GM12878 (cell line): ENCODE measurements around the gene RDH5. TPM values are rescaled to one million over a fixed set of nuclear protein-coding genes. Genes with fewer than 3 reads are reported as not detected.

Experiments used
- ATAC-seq: fragments of 200-7000 bp; cut with Tn5 transposase; 3 replicates; pipeline ENCODE4 v1.9.1; 2020; ENCODE audit warnings: mild to moderate bottlenecking, moderate library complexity
- BruUV-seq: library from RNA; stranded (reverse); fragments of 400-500 nt; replicated peaks from 2 replicates; lab custom pipeline; 2021; lab: Mats Ljungman, UMichigan
- CTCF ChIA-PET: fragments of 300-600 bp; sonication (Branson Sonifier 250); formaldehyde crosslinking; extraction: SDS; loops from one replicate; lab custom pipeline; 2021; ENCODE audit warnings: inconsistent platforms; lab: Yijun Ruan, JAX
- POLR2A ChIA-PET: fragments of 350-600 bp; formaldehyde crosslinking; extraction: SDS; loops from one replicate; lab custom pipeline; 2021; ENCODE audit warnings: inconsistent platforms; lab: Charles Lee
- RAD21 ChIA-PET: fragments of 300-600 bp; sonication (Branson Sonifier 250); formaldehyde crosslinking; loops from one replicate; lab custom pipeline; 2023; ENCODE audit warnings: antibody characterized with exemption; ENCODE audit not compliant: unreplicated experiment; lab: Charles Lee
- SMC1A ChIA-PET: fragments of 300-600 bp; sonication (Branson Sonifier 250); formaldehyde crosslinking; loops from one replicate; lab custom pipeline; 2023; ENCODE audit not compliant: unreplicated experiment, uncharacterized antibody; lab: Charles Lee
- DNase-seq: peaks from one replicate; pipeline ENCODE4 v3.0.0-alpha.2; 2011; ENCODE audit warnings: low read depth, low spot score
- FAIRE-seq: peaks from 3 replicates; lab custom pipeline; 2011; peaks lifted over from hg19 to GRCh38; lab: Jason Lieb, UNC
- H2AFZ ChIP-seq: 2 replicates; pipeline ENCODE4 v1.6.0; 2011; ENCODE audit warnings: low read depth, low read length, control low read depth; ENCODE audit not compliant: control insufficient read depth
- H3K27ac ChIP-seq: 2 replicates; pipeline ENCODE4 v1.5.1; 2011; ENCODE audit warnings: control low read depth; ENCODE audit not compliant: control insufficient read depth, insufficient read depth
- H3K27me3 ChIP-seq, 2 experiments: replicated peaks in 1 of 2; 2 replicates each; pipeline versions ENCODE4 v1.6.0 to v1.6.1; 2011; ENCODE audit warnings: low read length in 1 of 2; ENCODE audit not compliant: control insufficient read depth in 2 of 2, insufficient read depth in 2 of 2
- H3K36me3 ChIP-seq, 2 experiments: 2 replicates each; pipeline ENCODE4 v1.5.1; 2011; ENCODE audit warnings: low read length in 1 of 2; ENCODE audit not compliant: control insufficient read depth in 2 of 2, insufficient read depth in 2 of 2
- H3K4me1 ChIP-seq: 2 replicates; pipeline ENCODE4 v1.6.1; 2011; ENCODE audit warnings: mild to moderate bottlenecking, low read length, moderate library complexity, mixed read lengths; ENCODE audit not compliant: control insufficient read depth, insufficient read depth
- H3K4me2 ChIP-seq: 2 replicates; pipeline ENCODE4 v1.6.0; 2011; ENCODE audit warnings: control low read depth; ENCODE audit not compliant: control insufficient read depth, insufficient read depth
- H3K4me3 ChIP-seq: fragments of 200-600 bp; sonication (generic); 2 replicates; pipeline ENCODE4 v1.5.1; 2016
- H3K79me2 ChIP-seq: 2 replicates; pipeline ENCODE4 v1.6.0; 2011; ENCODE audit warnings: low read length; ENCODE audit not compliant: control insufficient read depth, insufficient read depth
- H3K9ac ChIP-seq: 2 replicates; pipeline ENCODE4 v1.8.0; 2011; ENCODE audit warnings: low read length, control low read depth, mixed read lengths; ENCODE audit not compliant: control insufficient read depth, insufficient read depth
- H3K9me3 ChIP-seq: replicated peaks from 3 replicates; pipeline ENCODE4 v1.5.1; 2011; ENCODE audit warnings: mild to moderate bottlenecking, low read length; ENCODE audit not compliant: control insufficient read depth, insufficient read depth
- H4K20me1 ChIP-seq: 2 replicates; pipeline ENCODE4 v1.6.0; 2011; ENCODE audit not compliant: control insufficient read depth, insufficient read depth
- EGR1 ChIP-seq, 2 experiments: IDR thresholded peaks; 1 replicate in 1 of 2; 2 replicates in 1 of 2; pipeline ENCODE4 v1.6.1; 2011 to 2012; ENCODE audit warnings: low read depth in 2 of 2, low read length in 2 of 2, borderline replicate concordance in 1 of 2, mild to moderate bottlenecking in 1 of 2, moderate library complexity in 1 of 2
- EP300 ChIP-seq, 2 experiments: fragments of 150-350 bp in 1 of 2; IDR thresholded peaks; 2 replicates each; pipeline ENCODE4 v1.6.1; 2011 to 2012; ENCODE audit warnings: low read depth in 2 of 2, low read length in 2 of 2, borderline replicate concordance in 1 of 2, improper control_type of control experiment in 1 of 2, inconsistent platforms in 1 of 2; ENCODE audit not compliant: control insufficient read depth in 1 of 2
- FOXK2 ChIP-seq: fragments of 450-650 bp; IDR thresholded peaks from 2 replicates; pipeline ENCODE4 v1.6.1; 2017; ENCODE audit warnings: mild to moderate bottlenecking, moderate library complexity
- HDAC6 ChIP-seq: fragments of 200-600 bp; sonication (generic); IDR thresholded peaks from one replicate; pipeline ENCODE4 v1.8.0; 2017; ENCODE audit warnings: antibody characterized with exemption; ENCODE audit not compliant: unreplicated experiment
- LARP7 ChIP-seq: fragments of 450-650 bp; IDR thresholded peaks from 2 replicates; pipeline ENCODE4 v1.6.1; 2017; ENCODE audit warnings: mild to moderate bottlenecking
- RBBP5 ChIP-seq: fragments of 200-600 bp; sonication (generic); conservative IDR thresholded peaks from 2 replicates; pipeline ENCODE4 v1.6.1; 2016
- SIX5 ChIP-seq: IDR thresholded peaks from 2 replicates; pipeline ENCODE4 v1.6.1; 2011; ENCODE audit warnings: mild to moderate bottlenecking, low read depth, low read length, moderate library complexity; ENCODE audit not compliant: severe bottlenecking
- SMAD1 ChIP-seq: fragments of 450-650 bp; IDR thresholded peaks from 2 replicates; pipeline ENCODE4 v1.6.1; 2018; ENCODE audit warnings: mild to moderate bottlenecking, low read depth; ENCODE audit not compliant: partially characterized antibody
- SMC3 ChIP-seq: IDR thresholded peaks from 2 replicates; pipeline ENCODE4 v1.6.1; 2011; ENCODE audit warnings: low read length, improper control_type of control experiment, borderline replicate concordance
- STAT3 ChIP-seq: IDR thresholded peaks from 2 replicates; pipeline ENCODE4 v1.6.1; 2011; ENCODE audit warnings: low read depth, low read length, improper control_type of control experiment
- TBL1XR1 ChIP-seq: IDR thresholded peaks from 2 replicates; pipeline ENCODE4 v1.6.1; 2012; ENCODE audit warnings: low read depth, low read length, improper control_type of control experiment
- YY1 ChIP-seq: IDR thresholded peaks from 2 replicates; pipeline ENCODE4 v1.6.1; 2011; ENCODE audit warnings: low read depth, mild to moderate bottlenecking, low read length
- WGBS: methylation state at CpG from one replicate; pipeline ENCODE4 v1.1.6; 2016; ENCODE audit warnings: low lambda C conversion rate; ENCODE audit not compliant: insufficient replicate concordance, insufficient coverage; ENCODE audit errors: missing lambda C conversion rate; 5-methylcytosine and 5-hydroxymethylcytosine counted together
- in situ Hi-C: fragments of 300-500 bp; cut with MboI; formaldehyde crosslinking; loops from 9 replicates; pipeline ENCODE4 v1.14.3; 2018; ENCODE audit warnings: mixed read lengths
- intact Hi-C: fragments of 100-400 bp; cut with micrococcal nuclease; formaldehyde crosslinking; loops from one replicate; pipeline ENCODE4 v1.14.2; 2022; ENCODE audit not compliant: unreplicated experiment
- polyA plus RNA-seq, 11 experiments: library from polyadenylated mRNA; depleted of rRNA in 4 of 11; unstranded in 6 of 11; stranded (reverse) in 5 of 11; fragments of >200 nt; fragmentation: Nextera tagmentation in 4 of 11; fragmentation: Illumina TruSeq in 1 of 11; extraction: Ambion mirVana in 4 of 11; extraction: Trizol in 1 of 11; gene quantifications; 1 replicate in 1 of 11; 2 replicates in 10 of 11; pipeline versions ENCODE4 v1.2.1 to v1.2.3, GENCODE V29; 2011 to 2016; ENCODE audit warnings: inconsistent platforms in 2 of 11, missing spikeins in 2 of 11, low read depth in 1 of 11
- total RNA-seq, 4 experiments: library from RNA; depleted of rRNA in 3 of 4; stranded (reverse); fragments of >200 nt in 3 of 4; fragmentation: Illumina TruSeq in 1 of 4; extraction: Trizol in 1 of 4; gene quantifications; 2 replicates each; pipeline versions ENCODE4 v1.2.1 to v1.2.3, GENCODE V29; 2013 to 2021
- TF ChIP-seq, protein P1 (sequence below): fragments of 450-650 bp; IDR thresholded peaks from 2 replicates; pipeline ENCODE4 v1.6.1; 2016; ENCODE audit warnings: mild to moderate bottlenecking, moderate library complexity, borderline replicate concordance
- TF ChIP-seq, protein P2 (sequence below): fragments of 450-650 bp; IDR thresholded peaks from 2 replicates; pipeline ENCODE4 v1.6.1; 2017; ENCODE audit warnings: mild to moderate bottlenecking, moderate library complexity
- TF ChIP-seq, protein P3 (sequence below): IDR thresholded peaks from 2 replicates; pipeline ENCODE4 v1.6.1; 2011; ENCODE audit warnings: borderline replicate concordance, low read depth, mild to moderate bottlenecking, moderate library complexity, mixed read lengths, low read length; ENCODE audit not compliant: insufficient read depth; ENCODE audit errors: extremely low read length

The RDH5 gene
- total and polyA plus RNA-seq, 10 of the 15 experiments (the other 5 are each of a cell fraction or from before 2014, with no cell fraction given), result 2.6 to 11.6 (median 7.3) TPM

DNA sequence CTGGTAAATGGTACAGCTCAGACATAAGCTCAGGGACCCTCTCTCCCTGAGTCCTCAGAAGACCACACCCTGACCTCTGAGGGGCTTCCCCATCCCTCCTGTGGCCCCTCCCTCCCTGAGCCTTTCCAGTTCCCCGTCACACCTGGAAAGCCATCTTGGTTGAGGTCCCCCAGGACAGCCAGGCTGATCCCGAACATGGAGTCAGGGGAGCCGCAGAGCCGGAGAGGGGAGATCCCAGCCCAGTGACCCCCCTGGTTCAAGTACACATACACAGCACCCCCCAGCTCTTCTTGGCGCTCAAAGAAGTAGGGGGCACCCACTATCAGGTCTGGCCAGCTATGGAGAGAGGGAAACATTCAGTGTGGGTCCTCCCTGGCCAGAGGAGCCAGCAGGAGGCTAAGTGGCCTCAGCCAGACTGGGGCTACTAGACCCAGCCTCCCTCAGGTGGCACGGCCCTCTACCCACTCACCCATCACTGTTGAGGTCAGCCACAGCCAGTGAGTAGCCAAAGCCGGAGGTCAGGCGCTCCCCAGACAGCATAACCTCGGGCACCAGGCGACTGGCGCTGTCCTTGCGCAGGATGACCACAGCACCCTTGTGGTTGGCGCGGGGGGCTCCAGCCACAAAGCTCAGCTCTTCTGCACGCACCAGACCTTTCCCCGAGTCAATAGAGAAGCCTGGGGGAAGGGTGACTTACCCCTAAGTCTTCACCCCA lies 21.8 kb upstream of the RDH5 start:
- intact Hi-C loops (no loop called here), in situ Hi-C loops (no loop called here)
- Histone ChIP-seq H3K9ac (no peak overlapping the region), H3K4me1 (no peaks in the 10 kb centered on the region), H3K9me3 (no peaks in the 10 kb centered on the region), H3K4me2 (no peak overlapping the region), H3K4me3 (no peak overlapping the region), H2AFZ (no peak overlapping the region), H3K36me3 (no peaks in the 10 kb centered on the region), H4K20me1 (no peaks in the 10 kb centered on the region), H3K79me2 (no peaks in the 10 kb centered on the region), H3K27ac (no peak overlapping the region), H3K27me3 (no peaks in the 10 kb centered on the region)
- no TSS peak for BruUV-seq
- RAD21 ChIA-PET, result no interaction called here
- ATAC-seq (no peak), DNase-seq (no peak), FAIRE-seq (no peak)
- TF ChIP-seq EGR1 (IDR thresholded peaks at IDR 0.05; ENCODE audit: borderline replicate concordance in 1 of 2, low read depth in 2 of 2, low read length in 2 of 2) (no peak), SMAD1 (no peak), EP300 (IDR thresholded peaks at IDR 0.05; ENCODE audit: borderline replicate concordance in 1 of 2, control insufficient read depth in 1 of 2, low read depth in 2 of 2, low read length in 2 of 2) (no peak), SMC3 (no peak), LARP7 (no peak), HDAC6 (no peak), RBBP5 (no peak), FOXK2 (no peak), STAT3 (no peak), TBL1XR1 (no peak), YY1 (no peak), SIX5 (no peak)
- TF ChIP-seq, protein P1, sequence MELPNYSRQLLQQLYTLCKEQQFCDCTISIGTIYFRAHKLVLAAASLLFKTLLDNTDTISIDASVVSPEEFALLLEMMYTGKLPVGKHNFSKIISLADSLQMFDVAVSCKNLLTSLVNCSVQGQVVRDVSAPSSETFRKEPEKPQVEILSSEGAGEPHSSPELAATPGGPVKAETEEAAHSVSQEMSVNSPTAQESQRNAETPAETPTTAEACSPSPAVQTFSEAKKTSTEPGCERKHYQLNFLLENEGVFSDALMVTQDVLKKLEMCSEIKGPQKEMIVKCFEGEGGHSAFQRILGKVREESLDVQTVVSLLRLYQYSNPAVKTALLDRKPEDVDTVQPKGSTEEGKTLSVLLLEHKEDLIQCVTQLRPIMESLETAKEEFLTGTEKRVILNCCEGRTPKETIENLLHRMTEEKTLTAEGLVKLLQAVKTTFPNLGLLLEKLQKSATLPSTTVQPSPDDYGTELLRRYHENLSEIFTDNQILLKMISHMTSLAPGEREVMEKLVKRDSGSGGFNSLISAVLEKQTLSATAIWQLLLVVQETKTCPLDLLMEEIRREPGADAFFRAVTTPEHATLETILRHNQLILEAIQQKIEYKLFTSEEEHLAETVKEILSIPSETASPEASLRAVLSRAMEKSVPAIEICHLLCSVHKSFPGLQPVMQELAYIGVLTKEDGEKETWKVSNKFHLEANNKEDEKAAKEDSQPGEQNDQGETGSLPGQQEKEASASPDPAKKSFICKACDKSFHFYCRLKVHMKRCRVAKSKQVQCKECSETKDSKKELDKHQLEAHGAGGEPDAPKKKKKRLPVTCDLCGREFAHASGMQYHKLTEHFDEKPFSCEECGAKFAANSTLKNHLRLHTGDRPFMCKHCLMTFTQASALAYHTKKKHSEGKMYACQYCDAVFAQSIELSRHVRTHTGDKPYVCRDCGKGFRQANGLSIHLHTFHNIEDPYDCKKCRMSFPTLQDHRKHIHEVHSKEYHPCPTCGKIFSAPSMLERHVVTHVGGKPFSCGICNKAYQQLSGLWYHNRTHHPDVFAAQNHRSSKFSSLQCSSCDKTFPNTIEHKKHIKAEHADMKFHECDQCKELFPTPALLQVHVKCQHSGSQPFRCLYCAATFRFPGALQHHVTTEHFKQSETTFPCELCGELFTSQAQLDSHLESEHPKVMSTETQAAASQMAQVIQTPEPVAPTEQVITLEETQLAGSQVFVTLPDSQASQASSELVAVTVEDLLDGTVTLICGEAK, result no peak
- TF ChIP-seq, protein P2, sequence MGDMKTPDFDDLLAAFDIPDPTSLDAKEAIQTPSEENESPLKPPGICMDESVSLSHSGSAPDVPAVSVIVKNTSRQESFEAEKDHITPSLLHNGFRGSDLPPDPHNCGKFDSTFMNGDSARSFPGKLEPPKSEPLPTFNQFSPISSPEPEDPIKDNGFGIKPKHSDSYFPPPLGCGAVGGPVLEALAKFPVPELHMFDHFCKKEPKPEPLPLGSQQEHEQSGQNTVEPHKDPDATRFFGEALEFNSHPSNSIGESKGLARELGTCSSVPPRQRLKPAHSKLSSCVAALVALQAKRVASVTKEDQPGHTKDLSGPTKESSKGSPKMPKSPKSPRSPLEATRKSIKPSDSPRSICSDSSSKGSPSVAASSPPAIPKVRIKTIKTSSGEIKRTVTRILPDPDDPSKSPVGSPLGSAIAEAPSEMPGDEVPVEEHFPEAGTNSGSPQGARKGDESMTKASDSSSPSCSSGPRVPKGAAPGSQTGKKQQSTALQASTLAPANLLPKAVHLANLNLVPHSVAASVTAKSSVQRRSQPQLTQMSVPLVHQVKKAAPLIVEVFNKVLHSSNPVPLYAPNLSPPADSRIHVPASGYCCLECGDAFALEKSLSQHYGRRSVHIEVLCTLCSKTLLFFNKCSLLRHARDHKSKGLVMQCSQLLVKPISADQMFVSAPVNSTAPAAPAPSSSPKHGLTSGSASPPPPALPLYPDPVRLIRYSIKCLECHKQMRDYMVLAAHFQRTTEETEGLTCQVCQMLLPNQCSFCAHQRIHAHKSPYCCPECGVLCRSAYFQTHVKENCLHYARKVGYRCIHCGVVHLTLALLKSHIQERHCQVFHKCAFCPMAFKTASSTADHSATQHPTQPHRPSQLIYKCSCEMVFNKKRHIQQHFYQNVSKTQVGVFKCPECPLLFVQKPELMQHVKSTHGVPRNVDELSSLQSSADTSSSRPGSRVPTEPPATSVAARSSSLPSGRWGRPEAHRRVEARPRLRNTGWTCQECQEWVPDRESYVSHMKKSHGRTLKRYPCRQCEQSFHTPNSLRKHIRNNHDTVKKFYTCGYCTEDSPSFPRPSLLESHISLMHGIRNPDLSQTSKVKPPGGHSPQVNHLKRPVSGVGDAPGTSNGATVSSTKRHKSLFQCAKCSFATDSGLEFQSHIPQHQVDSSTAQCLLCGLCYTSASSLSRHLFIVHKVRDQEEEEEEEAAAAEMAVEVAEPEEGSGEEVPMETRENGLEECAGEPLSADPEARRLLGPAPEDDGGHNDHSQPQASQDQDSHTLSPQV, result no peak
- TF ChIP-seq, protein P3, sequence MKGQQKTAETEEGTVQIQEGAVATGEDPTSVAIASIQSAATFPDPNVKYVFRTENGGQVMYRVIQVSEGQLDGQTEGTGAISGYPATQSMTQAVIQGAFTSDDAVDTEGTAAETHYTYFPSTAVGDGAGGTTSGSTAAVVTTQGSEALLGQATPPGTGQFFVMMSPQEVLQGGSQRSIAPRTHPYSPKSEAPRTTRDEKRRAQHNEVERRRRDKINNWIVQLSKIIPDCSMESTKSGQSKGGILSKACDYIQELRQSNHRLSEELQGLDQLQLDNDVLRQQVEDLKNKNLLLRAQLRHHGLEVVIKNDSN, result no peak
- WGBS, result 35% methylated on average over 16 of the region's 16 CpGs
- CTCF ChIA-PET, result interaction anchor here (1.1 to 1.2 kb wide), 2 partner anchors 18 to 42 kb away, joined by 3 read pairs; partner anchors contain the start of gene BLOC1S1
- POLR2A ChIA-PET, result no interaction called here
- SMC1A ChIA-PET, result no interaction called here
